EL (cell line): ENCODE results near the gene SEC14L2.
"Not testable (repeated sequence)": the region's sequence is repeated elsewhere in the genome, so short reads cannot be mapped to it uniquely, and the experiment has no call there.

Source experiments
- DNase-seq: peaks from one replicate; pipeline ENCODE4 v3.0.0-alpha.2; 2016

The SEC14L2 gene

GRCh38 chr22:30380011-30380410 is 16.8 kb upstream of the SEC14L2 start:
- DNase-seq: no peak

- DNase-seq: no peak
These were observed 15.6 kb upstream of the SEC14L2 start for GRCh38 chr22:30381264-30381663.

DNA sequence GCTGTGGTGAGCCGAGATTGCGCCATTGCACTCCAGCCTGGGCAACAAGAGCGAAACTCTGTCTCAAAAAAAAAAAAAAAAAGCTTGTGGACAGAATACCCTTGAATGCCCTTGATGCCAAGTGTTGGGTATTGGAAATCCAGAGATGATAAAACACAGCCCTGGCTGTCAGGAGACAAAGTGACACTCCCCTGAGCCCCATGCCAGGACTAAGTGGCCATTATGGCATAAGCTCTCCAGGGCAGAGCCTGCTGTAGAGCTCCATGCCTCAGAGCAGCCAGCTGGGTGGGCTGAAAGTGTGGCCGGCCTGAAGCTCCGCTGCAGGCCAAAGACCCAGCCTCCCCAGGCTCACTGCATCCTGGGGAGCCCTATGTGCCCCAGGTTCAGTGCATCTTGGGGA is 14.5 kb upstream of the SEC14L2 start:
- DNase-seq: no peak

DNA sequence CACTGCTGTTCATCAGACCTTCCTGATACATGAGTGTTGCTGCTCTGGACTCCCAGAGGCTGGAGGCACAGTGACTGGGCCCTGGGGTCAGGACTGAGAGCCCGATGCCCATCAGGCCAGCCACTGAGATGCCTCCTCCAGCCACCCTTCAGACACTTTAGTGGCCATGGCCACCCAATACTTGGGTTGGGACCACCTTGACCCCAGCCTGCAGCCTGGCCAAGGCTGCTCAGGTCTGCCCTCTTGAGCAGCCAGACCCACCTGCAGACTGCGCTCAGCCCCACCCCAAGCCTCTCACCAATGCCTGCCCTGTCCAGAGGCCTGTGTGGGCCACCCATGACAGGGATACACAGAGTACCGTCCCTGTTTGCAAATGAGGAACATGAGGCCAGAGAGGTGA is 13.8 kb upstream of the SEC14L2 start:
- no peak for DNase-seq

DNA sequence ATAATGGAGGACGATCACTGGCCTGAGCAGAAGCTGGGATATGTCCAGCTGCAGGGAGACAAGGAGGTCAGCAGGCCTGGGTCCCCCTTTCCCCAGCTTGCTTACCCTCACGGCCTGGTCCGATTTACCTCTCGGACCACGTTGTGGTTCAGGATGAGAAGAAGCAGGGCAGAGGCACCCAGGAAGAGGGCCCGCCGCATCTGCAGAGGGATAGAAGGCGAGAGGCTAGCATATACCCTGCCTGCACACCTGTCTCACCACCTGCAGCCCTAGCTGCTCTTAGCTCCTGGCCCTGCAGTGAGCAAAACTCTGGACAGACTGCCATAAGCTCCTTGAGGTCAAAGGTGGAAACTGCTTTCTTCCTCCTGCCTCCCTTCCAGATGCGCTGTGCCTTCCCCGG is 10.9 kb upstream of the SEC14L2 start:
- no peak for DNase-seq

GRCh38 chr22:30386608-30386959 is 10.2 kb upstream of the SEC14L2 start:
- no peak for DNase-seq

- DNase-seq: peak; percentile 79
These were observed 9.6 kb upstream of the SEC14L2 start, which contains the start of gene RNF215 for GRCh38 chr22:30386960-30387827. Gene RNF215 (minus strand): TSS chr22:30387411. CDS start chr22:30387313, 98 bp downstream.

- peak; percentile 75 for DNase-seq
These were observed 5.7 kb upstream of the SEC14L2 start for GRCh38 chr22:30390974-30391691.

GRCh38 chr22:30392661-30393321 is 4.0 kb upstream of the SEC14L2 start:
- no peak for DNase-seq

GRCh38 chr22:30393322-30393680 is 3.5 kb upstream of the SEC14L2 start:
- no peak for DNase-seq

DNA sequence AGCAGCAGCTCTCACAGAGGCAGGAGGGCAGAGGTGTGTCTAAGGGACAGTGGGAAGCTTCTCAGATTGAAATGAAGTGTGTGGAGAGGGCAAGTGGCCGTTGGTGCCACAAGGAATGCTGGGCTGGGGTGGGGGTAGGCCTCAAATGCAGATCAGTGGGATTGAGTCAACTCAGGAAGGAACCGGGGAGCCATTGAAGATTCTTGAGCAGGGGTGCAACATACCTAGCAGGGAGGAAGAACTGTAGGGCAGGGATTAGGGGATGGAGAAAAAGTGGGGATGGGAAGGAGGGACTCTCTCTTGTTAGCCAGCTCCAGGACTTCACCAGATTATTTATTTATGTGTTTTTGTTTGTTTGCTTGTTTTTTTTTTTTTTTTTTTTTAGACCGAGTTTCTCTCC is 2.9 kb upstream of the SEC14L2 start:
- no peak for DNase-seq

DNA sequence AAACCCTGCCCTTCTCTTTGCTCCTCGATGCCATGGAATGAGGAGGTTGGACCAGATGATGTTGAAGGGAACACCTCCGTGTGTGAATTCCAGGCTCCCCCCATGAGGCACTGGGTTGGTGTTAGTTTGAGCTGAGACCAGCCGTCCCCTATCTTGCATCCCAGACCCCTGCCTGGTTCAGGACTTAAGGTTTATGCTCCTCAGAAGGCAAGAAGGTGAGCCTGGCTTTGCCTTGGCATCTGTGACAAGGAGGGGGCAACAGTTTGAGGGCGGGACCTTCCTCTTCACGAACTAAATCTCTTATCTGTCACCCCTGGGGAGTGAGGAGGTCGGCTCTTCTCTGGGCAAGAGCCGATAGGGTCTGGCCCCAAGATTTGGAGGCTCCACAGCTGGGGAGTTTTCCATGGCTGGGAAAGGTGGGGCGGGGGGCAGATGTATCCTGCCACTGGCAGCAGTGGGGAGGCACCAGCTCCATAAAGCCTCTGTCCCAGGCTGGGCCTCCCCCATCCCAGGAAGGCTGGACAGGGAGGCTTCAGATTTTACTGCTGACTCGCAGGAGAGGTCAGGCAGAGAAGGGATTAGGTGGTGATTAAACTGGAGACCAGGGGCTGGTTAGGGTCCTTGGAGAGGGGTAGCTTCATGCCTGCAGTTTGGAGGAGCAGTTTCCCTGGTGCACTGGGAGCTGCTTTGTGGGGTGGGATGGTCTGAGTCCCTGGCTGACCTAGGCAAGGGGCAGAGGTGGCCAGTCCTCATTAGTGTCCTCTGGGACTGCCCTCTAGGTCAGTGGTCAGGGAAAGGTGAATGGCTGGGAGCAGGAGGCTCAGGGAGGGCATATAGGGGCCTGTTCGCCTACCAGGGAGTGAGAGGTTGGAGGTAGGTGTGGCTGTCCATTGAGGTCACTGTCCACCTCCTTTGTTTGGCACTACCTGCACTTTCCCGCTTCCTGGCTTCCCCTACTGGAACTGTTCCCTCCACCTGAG is 1.1 kb downstream of the SEC14L2 start:
- DNase-seq: peak; percentile 30

DNA sequence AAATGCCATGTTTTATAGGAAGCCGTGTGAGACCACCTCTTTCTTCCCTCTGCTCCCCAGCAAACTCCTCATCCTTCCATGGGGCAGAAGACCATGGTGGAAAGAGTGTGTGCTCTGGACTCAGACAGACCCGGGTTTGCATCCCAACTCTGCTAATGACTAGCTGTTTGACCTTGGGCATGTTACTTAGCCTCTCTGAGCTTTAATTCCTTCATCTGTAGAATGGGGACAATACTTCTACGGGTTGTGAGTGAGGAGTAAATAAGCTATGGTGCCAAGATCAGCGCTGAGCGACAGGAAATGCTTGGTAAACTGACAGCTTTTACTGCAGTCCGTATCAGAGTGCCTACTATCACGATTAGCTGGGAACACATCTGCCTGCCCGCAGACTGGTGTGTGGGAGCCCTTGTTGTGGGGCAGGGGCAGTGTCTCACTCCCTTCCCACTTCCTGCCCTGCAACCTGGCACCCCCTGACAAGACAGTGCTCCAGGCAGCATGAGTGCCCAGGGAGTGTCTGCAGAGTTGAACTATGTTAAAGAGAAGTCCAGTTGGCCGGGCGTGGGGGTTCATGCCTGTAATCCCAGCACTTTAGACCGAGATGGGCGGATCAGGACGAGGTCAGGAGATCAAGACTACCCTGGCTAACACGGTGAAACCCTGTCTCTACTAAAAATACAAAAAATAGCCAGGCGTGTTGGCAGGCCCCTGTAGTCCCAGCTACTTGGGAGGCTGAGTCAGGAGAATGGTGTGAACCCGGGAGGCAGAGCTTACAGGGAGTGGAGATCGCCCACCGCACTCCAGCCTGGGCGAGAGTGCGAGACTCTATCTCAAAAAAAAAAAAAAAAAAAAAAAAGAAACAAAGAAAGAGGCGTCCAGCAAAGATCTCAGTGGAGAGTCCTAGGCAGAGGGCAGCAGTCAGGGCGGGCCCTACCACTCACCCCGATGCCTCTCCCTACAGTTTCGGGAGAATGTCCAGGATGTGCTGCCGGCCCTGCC is 2.2 kb downstream of the SEC14L2 start:
- DNase-seq: peak; percentile 13

DNA sequence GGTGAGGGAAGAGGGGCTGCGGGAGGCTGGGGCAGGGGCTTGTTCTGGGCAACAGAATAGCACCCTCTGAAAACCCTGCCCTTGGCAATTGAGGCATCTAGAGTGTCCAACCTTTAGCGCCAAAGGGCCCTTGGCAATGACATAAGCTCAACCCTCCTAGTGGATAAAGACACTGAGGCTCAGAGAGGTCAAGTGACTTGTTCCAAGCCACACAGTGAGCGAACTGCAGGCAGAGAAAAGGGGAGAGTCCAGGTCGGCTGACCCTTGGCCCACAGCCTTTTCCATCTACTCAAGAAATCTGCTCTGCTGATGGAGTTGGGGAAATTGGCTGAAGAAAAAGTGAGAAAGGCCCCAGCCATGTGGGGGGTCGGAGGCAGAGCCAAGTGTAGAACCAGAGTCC is 2.9 kb downstream of the SEC14L2 start:
- no peak for DNase-seq

GRCh38 chr22:30400159-30400558 is 3.3 kb downstream of the SEC14L2 start:
- DNase-seq: no peak

DNA sequence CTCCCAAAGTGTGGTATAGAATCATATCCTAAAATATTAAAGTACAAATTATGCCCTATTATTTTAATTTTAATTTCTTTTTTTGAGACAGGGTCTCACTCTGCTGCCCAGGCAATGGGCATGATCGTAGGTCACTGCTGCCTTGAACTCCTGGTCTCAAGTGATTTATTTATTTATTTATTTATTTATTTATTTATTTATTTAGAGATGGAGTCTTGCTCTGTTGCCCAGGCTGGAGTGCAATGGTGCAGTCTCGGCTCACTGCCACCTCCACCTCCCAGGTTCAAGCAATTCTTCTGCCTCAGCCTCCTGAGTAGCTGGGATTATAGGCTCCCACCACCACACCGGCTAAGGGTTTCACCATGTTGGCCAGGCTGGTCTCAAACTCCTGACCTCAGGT is 4.2 kb downstream of the SEC14L2 start:
- DNase-seq: not testable (repeated sequence)

DNA sequence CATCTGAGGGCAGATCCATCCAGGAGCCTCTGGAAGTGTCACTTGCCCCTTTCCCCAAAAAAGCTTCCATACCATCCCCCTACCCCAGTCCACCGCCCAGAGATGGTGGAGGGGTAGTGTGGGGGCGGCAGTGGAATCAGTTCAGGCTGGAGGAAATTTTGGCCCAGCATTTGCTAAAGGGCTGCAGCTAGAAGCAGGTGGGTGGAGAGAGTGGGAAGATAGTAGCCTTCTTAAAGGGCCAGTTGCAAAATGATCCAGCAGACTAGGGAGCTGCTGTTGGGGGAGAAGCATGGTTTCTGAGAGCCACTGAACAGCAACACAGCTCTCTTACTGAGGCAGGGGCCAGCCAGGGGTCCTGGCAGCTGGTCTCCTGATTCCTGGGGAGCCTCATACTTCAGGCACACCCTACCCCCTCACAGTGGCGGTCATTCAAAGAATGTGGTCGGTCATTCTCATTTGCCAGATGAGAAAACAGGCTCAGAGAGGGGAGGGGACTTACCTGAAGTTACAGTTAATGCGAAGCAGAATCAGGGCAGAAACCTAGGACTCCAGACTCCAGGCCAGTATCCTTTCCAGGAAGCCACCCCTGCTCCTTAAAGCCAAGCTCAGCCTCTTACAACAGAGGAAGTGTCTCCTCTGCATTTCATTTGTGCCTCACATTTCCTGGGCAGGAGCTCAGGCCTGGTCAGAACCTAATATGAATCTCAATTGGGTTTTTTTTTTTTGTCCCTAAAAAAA is 5.4 kb downstream of the SEC14L2 start:
- DNase-seq: no peak

DNA sequence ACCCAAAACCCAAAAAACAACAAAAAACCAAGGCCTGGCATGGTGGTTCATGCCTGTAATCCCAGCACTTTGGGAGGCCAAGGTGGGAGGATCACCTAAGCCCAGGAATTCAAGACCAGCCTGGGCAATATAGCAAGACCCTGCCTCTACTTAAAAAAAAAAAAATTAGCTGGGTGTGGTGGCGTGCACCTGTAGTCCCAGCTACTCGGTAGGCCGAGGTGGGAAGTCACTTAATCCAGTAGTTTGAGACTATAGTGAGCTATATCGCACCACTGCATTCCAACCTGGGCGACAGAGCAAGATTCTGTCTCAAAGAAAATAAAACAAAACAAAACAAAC is 5.9 kb downstream of the SEC14L2 start:
- DNase-seq: not testable (repeated sequence)

GRCh38 chr22:30404307-30404706 is 7.5 kb downstream of the SEC14L2 start:
- DNase-seq: no peak

DNA sequence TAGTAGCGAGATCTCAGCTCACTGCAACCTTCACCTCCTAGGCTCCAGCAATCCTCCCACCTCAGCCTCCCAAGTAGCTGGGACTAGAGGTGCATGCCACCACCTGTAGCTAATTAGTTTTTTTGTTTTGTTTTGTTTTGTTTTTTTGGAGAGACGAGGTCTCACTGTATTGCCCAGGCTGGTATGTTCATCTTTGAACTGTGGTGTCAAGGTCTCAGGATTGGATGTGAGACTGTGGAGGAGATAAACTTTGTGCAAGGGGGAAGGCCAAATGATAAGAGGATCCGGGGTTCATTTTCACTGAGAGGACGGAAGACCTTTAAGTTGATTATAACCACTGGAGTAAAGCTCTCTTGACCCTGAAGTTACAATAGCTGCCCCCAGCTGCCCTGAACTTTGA is 8.9 kb downstream of the SEC14L2 start:
- no peak for DNase-seq

DNA sequence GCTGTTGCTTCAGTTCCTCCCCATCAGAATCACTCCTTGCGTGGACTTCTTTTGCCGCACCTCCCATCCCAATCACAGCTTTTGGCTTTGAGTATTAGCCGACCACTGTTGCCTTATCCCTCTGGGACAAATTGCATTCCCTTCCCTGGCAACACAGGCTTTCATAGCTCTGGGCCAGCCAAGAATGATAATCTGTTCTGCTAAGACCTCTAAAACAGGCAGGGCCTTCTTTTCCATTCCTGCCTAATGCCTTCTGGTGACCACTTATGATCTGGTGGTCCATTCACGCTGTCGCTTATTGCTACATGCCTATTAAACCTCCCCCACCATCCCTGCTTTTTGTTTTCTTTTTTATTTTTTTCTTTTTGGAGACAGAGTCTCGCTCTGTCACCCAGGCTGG is 9.6 kb downstream of the SEC14L2 start:
- DNase-seq: no peak
